Activated CD4-positive, alpha-beta T cell treated with anti-CD3 and anti-CD28 coated beads, Interleukin-2, amount 50 U/mL, for 16 hours (primary cell): ENCODE data around the gene SLC44A1.

ENCODE experiments used
- DNase-seq: peaks from one replicate; pipeline ENCODE4 v3.0.0-alpha.2; 2020

SLC44A1 gene

GRCh38 chr9:105275938-105276337 is 31.5 kb downstream of the SLC44A1 start:
- DNase-seq: no peak

GRCh38 chr9:105278751-105279150 is 34.3 kb downstream of the SLC44A1 start:
- no peak for DNase-seq

GRCh38 chr9:105280691-105281090 is 36.2 kb downstream of the SLC44A1 start:
- no peak for DNase-seq

- DNase-seq: no peak
Measured at GRCh38 chr9:105281272-105281671, 36.8 kb downstream of the SLC44A1 start.

GRCh38 chr9:105281926-105282325 is 37.5 kb downstream of the SLC44A1 start:
- DNase-seq: no peak

- no peak for DNase-seq
Measured at GRCh38 chr9:105282870-105283621, 38.6 kb downstream of the SLC44A1 start.

GRCh38 chr9:105283795-105284194 is 39.3 kb downstream of the SLC44A1 start:
- DNase-seq: no peak

GRCh38 chr9:105284463-105284862 is 40.0 kb downstream of the SLC44A1 start:
- DNase-seq: no peak

- no peak for DNase-seq
Measured at GRCh38 chr9:105286098-105286497, 41.6 kb downstream of the SLC44A1 start.

- DNase-seq: no peak
Measured at GRCh38 chr9:105289305-105289704, 44.9 kb downstream of the SLC44A1 start.

GRCh38 chr9:105290418-105290817 is 46.0 kb downstream of the SLC44A1 start:
- no peak for DNase-seq

- no peak for DNase-seq
Measured at GRCh38 chr9:105290954-105291353, 46.5 kb downstream of the SLC44A1 start.

GRCh38 chr9:105291422-105291859 is 47.0 kb downstream of the SLC44A1 start:
- no peak for DNase-seq

- DNase-seq: no peak
Measured at GRCh38 chr9:105291938-105292337, 47.5 kb downstream of the SLC44A1 start.

GRCh38 chr9:105293408-105293807 is 49.0 kb downstream of the SLC44A1 start:
- no peak for DNase-seq

- DNase-seq: no peak
Measured at GRCh38 chr9:105295201-105295550, 50.7 kb downstream of the SLC44A1 start.

- no peak for DNase-seq
Measured at GRCh38 chr9:105295986-105296385, 51.5 kb downstream of the SLC44A1 start.

- DNase-seq: no peak
Measured at GRCh38 chr9:105296445-105296844, 52.0 kb downstream of the SLC44A1 start.

GRCh38 chr9:105296877-105297287 is 52.4 kb downstream of the SLC44A1 start:
- no peak for DNase-seq

- no peak for DNase-seq
Measured at GRCh38 chr9:105297442-105298075, 53.1 kb downstream of the SLC44A1 start.

- DNase-seq: peak; percentile 66
Measured at GRCh38 chr9:105299190-105299854, 54.9 kb downstream of the SLC44A1 start.

GRCh38 chr9:105302728-105303127 is 58.3 kb downstream of the SLC44A1 start:
- DNase-seq: no peak

- no peak for DNase-seq
Measured at GRCh38 chr9:105305856-105306255, 61.4 kb downstream of the SLC44A1 start.
